Breast epithelium (tissue), 4 donors: ENCODE data around the gene FERMT3. TPM values are rescaled to one million over a fixed set of nuclear protein-coding genes. Genes with fewer than 3 reads are reported as not detected.

Experiments used
- DNase-seq, 2 donors: peaks; one replicate each; pipeline ENCODE4 v3.0.0-alpha.2; 2019; ENCODE audit warnings: low spot score in 2 of 2
- H3K27ac ChIP-seq, 2 donors: fragments of 200-600 bp; sonication (generic) in 1 of 2; one replicate each; pipeline ENCODE4 v1.5.1; 2016 to 2019; ENCODE audit warnings: mild to moderate bottlenecking in 1 of 2
- H3K27me3 ChIP-seq, 2 donors: fragments of 200-600 bp; sonication (generic) in 1 of 2; one replicate each; pipeline versions ENCODE4 v1.5.1 to v1.6.0; 2017 to 2019; ENCODE audit warnings: control low read depth in 1 of 2, mild to moderate bottlenecking in 1 of 2
- H3K36me3 ChIP-seq: fragments of 200-600 bp; one replicate; pipeline ENCODE4 v1.5.1; 2019
- H3K4me1 ChIP-seq, 2 donors: fragments of 200-600 bp; sonication (generic); one replicate each; pipeline ENCODE4 v1.5.1; 2016 to 2019; ENCODE audit warnings: control low read depth in 1 of 2
- H3K4me3 ChIP-seq, 3 donors: fragments of 200-600 bp; sonication (generic); 1 replicate in 2 of 3; 2 replicates in 1 of 3; pipeline ENCODE4 v1.5.1; 2016 to 2019; ENCODE audit warnings: mild to moderate bottlenecking in 3 of 3, moderate library complexity in 2 of 3
- H3K9me3 ChIP-seq, 2 donors: fragments of 200-600 bp; sonication (generic) in 1 of 2; one replicate each; pipeline ENCODE4 v1.5.1; 2016 to 2019; ENCODE audit warnings: control low read depth in 1 of 2
- POLR2A ChIP-seq: fragments of 450-650 bp; IDR thresholded peaks from one replicate; pipeline ENCODE4 v1.6.1; 2016; ENCODE audit warnings: antibody characterized with exemption, mild to moderate bottlenecking, moderate library complexity
- POLR2AphosphoS5 ChIP-seq, 3 donors: sonication (generic); formaldehyde crosslinking; IDR thresholded peaks; one replicate each; pipeline ENCODE4 v1.6.1; 2017; ENCODE audit warnings: antibody characterized with exemption in 3 of 3
- intact Hi-C: fragments of 100-400 bp; cut with DNase I; formaldehyde crosslinking; loops from one replicate; pipeline ENCODE4 v1.15.1; 2023; ENCODE audit warnings: low total_unique reads
- total RNA-seq, 3 donors: library from RNA; depleted of rRNA; stranded (reverse); fragments of >200 nt; gene quantifications; one replicate each; pipeline ENCODE4 v1.1.0, GENCODE V29; 2016
- TF ChIP-seq, protein P1 (sequence below), 3 donors: fragments of 450-650 bp; IDR thresholded peaks; one replicate each; pipeline ENCODE4 v1.5.1; 2016 to 2017; ENCODE audit warnings: antibody characterized with exemption in 3 of 3, mild to moderate bottlenecking in 3 of 3, moderate library complexity in 3 of 3

Gene FERMT3
- total RNA-seq, 3 donors from 2014 or later, result 14.0 to 42.2 (median 17.4) TPM

DNA sequence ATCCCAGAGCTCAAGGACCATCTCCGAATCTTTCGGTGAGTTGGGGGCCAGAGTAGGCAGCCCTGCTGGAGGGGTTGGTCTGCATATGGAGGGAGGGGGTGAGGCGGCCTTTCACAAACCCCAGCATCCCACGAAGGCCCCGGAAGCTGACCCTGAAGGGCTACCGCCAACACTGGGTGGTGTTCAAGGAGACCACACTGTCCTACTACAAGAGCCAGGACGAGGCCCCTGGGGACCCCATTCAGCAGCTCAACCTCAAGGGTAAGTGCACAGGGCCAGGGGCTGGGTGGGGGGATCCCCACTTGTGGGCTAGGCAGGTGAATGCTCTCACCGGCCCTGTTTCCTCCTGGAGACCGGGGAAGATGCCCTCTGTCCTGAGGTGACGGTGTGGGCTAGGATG, 13.2 kb downstream of the FERMT3 start:
- no peak overlapping the region for H3K4me3 ChIP-seq
- TF ChIP-seq POLR2A, result no peak
- no peak for TF ChIP-seq POLR2AphosphoS5 (IDR thresholded peaks at IDR 0.05)
- TF ChIP-seq, protein P1, sequence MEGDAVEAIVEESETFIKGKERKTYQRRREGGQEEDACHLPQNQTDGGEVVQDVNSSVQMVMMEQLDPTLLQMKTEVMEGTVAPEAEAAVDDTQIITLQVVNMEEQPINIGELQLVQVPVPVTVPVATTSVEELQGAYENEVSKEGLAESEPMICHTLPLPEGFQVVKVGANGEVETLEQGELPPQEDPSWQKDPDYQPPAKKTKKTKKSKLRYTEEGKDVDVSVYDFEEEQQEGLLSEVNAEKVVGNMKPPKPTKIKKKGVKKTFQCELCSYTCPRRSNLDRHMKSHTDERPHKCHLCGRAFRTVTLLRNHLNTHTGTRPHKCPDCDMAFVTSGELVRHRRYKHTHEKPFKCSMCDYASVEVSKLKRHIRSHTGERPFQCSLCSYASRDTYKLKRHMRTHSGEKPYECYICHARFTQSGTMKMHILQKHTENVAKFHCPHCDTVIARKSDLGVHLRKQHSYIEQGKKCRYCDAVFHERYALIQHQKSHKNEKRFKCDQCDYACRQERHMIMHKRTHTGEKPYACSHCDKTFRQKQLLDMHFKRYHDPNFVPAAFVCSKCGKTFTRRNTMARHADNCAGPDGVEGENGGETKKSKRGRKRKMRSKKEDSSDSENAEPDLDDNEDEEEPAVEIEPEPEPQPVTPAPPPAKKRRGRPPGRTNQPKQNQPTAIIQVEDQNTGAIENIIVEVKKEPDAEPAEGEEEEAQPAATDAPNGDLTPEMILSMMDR (IDR thresholded peaks at IDR 0.05), result no peak
- no peaks in the 10 kb centered on the region for H3K36me3 ChIP-seq
- no peak overlapping the region for H3K27ac ChIP-seq
- DNase-seq, result no peak
- H3K4me1 ChIP-seq, result no peaks in the 10 kb centered on the region
- intact Hi-C loops, result no loop called here
- H3K27me3 ChIP-seq, result no peaks in the 10 kb centered on the region
- H3K9me3 ChIP-seq, result no peaks in the 10 kb centered on the region

DNA sequence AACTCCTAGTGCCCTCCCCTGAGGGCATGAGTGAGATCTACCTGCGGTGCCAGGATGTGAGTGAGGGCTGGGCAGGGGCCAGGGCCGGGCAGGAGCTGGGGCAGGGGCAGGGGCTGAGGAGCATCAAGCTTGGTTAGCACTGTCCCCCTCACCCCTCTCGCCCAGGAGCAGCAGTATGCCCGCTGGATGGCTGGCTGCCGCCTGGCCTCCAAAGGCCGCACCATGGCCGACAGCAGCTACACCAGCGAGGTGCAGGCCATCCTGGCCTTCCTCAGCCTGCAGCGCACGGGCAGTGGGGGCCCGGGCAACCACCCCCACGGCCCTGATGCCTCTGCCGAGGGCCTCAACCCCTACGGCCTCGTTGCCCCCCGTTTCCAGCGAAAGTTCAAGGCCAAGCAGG, 13.8 kb downstream of the FERMT3 start:
- Histone ChIP-seq H3K4me3 (no peak overlapping the region), H3K4me1 (no peaks in the 10 kb centered on the region), H3K27ac (no peak overlapping the region), H3K9me3 (no peaks in the 10 kb centered on the region), H3K36me3 (no peaks in the 10 kb centered on the region), H3K27me3 (no peaks in the 10 kb centered on the region)
- TF ChIP-seq POLR2A, result no peak
- no peak for TF ChIP-seq POLR2AphosphoS5 (IDR thresholded peaks at IDR 0.05)
- TF ChIP-seq, protein P1 (IDR thresholded peaks at IDR 0.05), result no peak
- no peak for DNase-seq
- intact Hi-C loops, result no loop called here

DNA sequence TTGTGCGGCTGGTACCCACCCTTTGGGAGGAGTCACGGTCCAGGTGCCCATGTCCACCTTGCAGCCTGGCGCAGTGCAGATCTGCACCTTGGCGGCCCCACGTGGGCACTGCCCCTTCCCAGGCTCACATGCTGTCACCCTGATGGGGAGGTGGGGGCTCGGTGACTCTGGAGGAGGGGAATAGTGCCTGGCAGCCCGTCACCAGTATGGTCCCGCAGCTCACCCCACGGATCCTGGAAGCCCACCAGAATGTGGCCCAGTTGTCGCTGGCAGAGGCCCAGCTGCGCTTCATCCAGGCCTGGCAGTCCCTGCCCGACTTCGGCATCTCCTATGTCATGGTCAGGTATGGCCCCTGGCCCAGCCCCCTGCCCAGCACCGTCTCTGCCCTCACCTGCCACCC, 14.3 kb downstream of the FERMT3 start:
- Histone ChIP-seq H3K4me1 (no peaks in the 10 kb centered on the region), H3K27me3 (no peaks in the 10 kb centered on the region), H3K4me3 (no peak overlapping the region), H3K9me3 (no peaks in the 10 kb centered on the region), H3K27ac (no peak overlapping the region), H3K36me3 (no peaks in the 10 kb centered on the region)
- DNase-seq, result no peak
- TF ChIP-seq POLR2AphosphoS5 (IDR thresholded peaks at IDR 0.05), result no peak
- TF ChIP-seq, protein P1 (IDR thresholded peaks at IDR 0.05), result no peak
- TF ChIP-seq POLR2A, result no peak
- intact Hi-C loops, result no loop called here

DNA sequence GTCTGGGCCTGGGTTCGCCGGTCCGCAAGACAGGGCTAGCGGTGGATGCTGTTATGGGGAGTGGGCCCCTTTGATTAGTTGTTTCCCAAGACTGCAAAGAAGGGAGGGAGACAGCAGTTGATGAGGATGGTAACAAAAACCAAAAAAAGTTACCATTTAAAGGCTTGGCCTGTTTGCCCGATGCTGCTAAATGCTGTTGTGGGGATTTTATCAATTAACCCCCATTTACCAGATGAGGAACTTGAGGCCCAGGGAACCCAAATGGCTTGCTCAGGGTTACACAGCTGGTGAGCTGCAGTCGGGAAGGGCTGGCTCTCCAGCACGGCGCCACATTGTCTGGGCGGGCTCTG, 16.1 kb downstream of the FERMT3 start:
- DNase-seq, result no peak
- intact Hi-C loops, result no loop called here
- TF ChIP-seq POLR2AphosphoS5 (IDR thresholded peaks at IDR 0.05) (no peak), POLR2A (no peak)
- TF ChIP-seq, protein P1 (IDR thresholded peaks at IDR 0.05), result no peak
- peak overlapping the region in 1 of 2 donors; percentile 8 for H3K27ac ChIP-seq
- H3K27me3 ChIP-seq, result no peaks in the 10 kb centered on the region
- no peaks in the 10 kb centered on the region for H3K9me3 ChIP-seq
- H3K4me3 ChIP-seq, result no peak overlapping the region
- H3K36me3 ChIP-seq, result no peaks in the 10 kb centered on the region
- H3K4me1 ChIP-seq, result peaks cover 0 to 4% of the 10 kb centered on the region in 2 donors

DNA sequence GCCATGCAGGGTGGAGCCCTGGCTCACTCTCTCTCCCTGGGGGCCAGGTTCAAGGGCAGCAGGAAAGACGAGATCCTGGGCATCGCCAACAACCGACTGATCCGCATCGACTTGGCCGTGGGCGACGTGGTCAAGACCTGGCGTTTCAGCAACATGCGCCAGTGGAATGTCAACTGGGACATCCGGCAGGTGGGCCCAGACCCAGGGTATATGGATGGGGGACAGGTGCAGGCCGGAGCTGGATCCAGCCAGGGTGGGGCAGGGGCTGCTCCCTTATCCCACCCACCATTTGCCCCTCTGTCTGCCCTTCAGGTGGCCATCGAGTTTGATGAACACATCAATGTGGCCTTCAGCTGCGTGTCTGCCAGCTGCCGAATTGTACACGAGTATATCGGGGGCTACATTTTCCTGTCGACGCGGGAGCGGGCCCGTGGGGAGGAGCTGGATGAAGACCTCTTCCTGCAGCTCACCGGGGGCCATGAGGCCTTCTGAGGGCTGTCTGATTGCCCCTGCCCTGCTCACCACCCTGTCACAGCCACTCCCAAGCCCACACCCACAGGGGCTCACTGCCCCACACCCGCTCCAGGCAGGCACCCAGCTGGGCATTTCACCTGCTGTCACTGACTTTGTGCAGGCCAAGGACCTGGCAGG, 16.6 kb downstream of the FERMT3 start:
- Histone ChIP-seq H3K27ac (peak overlapping the region in 1 of 2 donors; percentile 8), H3K36me3 (no peaks in the 10 kb centered on the region), H3K27me3 (no peaks in the 10 kb centered on the region), H3K4me3 (no peak overlapping the region), H3K9me3 (no peaks in the 10 kb centered on the region), H3K4me1 (peaks cover 0 to 4% of the 10 kb centered on the region in 2 donors)
- intact Hi-C loops, result no loop called here
- TF ChIP-seq POLR2A, result no peak
- TF ChIP-seq, protein P1 (IDR thresholded peaks at IDR 0.05), result no peak
- no peak for TF ChIP-seq POLR2AphosphoS5 (IDR thresholded peaks at IDR 0.05)
- DNase-seq, result no peak
